Astrocyte of the spinal cord (primary cell): Measurements from ENCODE around the gene NUFIP2.
"Not testable (repeated sequence)": the region's sequence is repeated elsewhere in the genome, so short reads cannot be mapped to it uniquely, and the experiment has no call there.

Experiments
- DNase-seq: peaks from one replicate; pipeline ENCODE4 v3.0.0; 2011; ENCODE audit warnings: low read depth, low spot score
- H3K4me3 ChIP-seq: 2 replicates; pipeline ENCODE4 v1.5.1; 2011; ENCODE audit warnings: low read depth, mild to moderate bottlenecking, low read length, moderate library complexity
- in situ Hi-C: cut with HindIII; loops from 2 replicates; pipeline ENCODE4 v1.10.0; 2017; ENCODE audit warnings: low sequenced_read_pairs
- TF ChIP-seq, protein P1 (sequence below): IDR thresholded peaks from 2 replicates; pipeline ENCODE4 v1.5.1; 2012; ENCODE audit warnings: low read depth, mild to moderate bottlenecking, low read length, inconsistent platforms

The NUFIP2 gene

DNA sequence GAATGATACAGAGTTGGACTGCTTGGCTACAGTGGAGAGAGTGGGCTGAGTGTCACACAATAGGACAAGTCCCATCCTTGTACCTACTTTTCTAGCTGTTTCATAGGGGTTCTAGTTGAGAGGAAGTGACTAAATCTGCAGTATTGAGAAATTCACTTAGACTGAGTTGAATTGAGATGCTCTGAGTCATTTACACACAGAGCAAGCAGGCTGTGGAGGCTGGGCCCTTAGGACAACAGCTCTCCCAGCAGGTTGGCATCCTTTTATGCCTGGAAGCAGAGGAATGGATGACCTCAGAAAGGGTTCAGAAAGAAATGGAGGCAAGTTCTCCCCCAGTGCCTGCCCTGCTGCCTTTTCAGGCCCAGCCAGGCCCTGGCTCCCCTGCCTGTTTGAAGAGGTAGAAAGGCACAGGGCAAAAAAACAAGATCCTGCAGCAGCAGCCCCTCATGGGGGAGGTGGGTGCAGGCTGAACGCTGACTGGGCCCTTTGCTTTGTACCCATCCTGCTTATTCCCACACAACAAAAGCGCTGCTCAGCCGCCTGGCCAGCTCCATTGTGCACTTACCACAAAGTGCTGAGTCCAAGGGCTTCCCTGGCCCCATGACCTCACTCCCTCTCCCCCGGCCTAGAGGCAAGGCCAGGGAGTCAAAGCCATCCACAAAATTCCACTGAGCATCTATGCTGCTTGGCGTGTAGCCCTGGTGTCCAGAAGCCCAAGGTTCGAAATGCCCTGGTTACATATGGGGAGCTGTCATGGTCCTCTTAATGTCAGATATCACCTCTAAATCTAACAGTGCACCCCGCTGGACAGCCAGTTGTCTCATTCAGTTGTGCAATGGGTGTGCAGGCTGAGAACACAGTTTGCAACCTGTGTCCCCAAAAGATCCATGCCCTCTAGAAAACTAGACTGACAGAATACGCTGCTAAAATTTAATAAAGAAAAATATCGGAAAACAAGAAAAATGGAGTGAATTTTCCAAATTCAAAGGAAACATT is 52.7 kb downstream of the NUFIP2 start:
- TF ChIP-seq, protein P1, sequence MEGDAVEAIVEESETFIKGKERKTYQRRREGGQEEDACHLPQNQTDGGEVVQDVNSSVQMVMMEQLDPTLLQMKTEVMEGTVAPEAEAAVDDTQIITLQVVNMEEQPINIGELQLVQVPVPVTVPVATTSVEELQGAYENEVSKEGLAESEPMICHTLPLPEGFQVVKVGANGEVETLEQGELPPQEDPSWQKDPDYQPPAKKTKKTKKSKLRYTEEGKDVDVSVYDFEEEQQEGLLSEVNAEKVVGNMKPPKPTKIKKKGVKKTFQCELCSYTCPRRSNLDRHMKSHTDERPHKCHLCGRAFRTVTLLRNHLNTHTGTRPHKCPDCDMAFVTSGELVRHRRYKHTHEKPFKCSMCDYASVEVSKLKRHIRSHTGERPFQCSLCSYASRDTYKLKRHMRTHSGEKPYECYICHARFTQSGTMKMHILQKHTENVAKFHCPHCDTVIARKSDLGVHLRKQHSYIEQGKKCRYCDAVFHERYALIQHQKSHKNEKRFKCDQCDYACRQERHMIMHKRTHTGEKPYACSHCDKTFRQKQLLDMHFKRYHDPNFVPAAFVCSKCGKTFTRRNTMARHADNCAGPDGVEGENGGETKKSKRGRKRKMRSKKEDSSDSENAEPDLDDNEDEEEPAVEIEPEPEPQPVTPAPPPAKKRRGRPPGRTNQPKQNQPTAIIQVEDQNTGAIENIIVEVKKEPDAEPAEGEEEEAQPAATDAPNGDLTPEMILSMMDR: peak; percentile 2
- in situ Hi-C loops: no loop called here
- no peak overlapping the region for H3K4me3 ChIP-seq
- peak; percentile 97 for DNase-seq

DNA sequence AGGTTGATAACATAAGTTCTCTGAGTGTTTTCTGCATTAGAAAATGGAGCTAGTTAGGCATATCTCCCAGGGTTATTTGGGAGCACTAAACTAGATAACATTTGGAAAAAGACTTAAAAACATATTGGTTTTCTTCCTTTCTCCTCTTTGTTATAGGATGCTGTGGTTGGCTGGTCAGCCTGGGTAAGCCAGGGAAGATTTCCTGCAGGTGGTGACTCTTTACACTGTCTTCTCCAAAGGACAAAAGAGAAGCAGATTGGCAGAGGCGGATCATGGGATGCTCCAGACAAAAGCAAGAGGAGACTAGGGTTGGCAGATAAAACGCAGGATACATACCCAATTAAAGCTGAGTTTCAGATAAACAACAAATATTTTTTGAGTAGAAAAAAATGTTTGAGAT is 53.5 kb downstream of the NUFIP2 start:
- no peak for DNase-seq
- TF ChIP-seq, protein P1: no peak
- in situ Hi-C loops: no loop called here
- no peak overlapping the region for H3K4me3 ChIP-seq

DNA sequence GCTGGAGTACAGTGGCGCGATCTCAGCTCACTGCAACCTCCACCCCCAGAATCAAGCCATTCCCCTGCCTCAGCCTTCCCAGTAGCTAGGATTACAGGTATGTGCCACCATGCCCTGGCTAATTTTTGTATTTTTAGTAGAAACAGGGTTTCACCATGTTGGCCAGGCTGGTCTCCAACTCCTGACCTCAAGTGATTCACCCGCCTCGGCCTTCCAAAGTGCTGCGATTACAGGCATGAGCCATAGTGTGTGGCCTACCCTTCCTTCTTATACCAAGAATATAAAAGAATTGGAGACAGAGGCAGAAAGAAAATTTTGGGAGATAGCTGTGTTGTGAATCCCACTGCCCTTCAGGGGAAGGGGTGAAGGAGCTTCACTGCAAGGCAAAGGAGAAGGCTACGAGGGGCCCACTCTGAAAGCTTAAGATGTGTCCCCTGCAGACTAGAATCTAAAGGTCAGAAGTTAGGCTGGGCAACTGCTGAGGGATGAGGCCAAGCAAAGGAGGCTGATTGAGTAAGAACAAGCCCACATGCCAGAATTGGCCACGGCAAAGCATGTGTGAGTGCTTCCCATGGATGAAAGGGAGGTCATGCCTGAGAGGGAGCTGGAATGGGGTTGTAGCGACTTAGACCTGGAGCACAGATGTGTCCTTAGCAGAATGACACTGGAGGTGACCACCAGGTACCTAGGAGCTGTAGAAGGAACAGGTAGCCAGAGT is 55.7 kb downstream of the NUFIP2 start:
- in situ Hi-C loops: no loop called here
- H3K4me3 ChIP-seq: no peak overlapping the region
- DNase-seq: peak; percentile 56
- TF ChIP-seq, protein P1: no peak

DNA sequence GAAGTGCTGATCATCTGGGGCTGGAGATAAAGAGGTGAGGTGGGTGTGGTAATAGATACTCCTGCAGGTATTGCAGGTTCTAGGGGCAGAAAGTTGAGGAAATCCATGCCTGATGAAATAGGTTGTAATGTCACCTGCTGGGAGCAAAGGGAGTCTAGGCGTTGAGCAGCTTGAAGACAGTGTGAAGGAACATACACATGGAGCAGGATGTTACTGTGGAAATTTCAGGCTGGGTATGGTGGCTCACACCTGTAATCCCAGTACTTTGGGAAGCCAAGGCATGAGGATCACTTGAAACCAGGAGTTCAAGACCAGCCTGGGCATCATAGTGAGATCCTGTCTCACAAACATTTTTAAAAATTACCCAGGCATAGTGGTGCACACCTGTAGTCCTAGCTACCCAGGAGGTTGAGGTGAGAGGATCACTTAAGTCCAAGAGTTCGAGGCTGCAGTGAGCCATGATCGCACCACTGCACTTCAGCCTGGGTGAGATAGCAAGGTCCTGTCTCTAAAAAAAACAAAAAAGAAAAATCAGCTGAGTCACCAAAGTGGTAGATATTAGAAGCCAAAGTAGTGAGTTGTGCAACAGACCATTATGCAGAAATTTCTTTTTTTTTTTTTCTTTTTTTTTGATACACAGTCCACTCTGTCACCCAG is 56.3 kb downstream of the NUFIP2 start:
- in situ Hi-C loops: no loop called here
- peak; percentile 76 for DNase-seq

DNA sequence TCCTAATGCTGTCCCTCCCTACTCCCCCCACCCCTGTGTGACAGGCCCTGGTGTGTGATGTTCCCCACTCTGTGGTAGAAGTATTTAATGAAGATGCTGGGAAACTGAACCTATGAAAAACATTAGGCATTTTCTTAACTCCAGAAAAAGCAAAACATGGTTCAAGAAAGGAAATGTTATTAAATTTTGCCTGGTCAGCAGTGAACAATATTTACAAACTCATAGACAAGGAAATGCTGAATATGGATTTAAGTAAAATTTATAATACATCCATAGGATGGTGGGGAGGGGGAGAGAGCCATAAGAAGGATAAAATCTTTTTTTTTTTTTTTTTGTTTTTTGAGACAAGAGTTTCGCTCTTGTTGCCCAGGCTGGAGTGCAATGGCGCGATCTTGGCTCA is 58.0 kb downstream of the NUFIP2 start:
- DNase-seq: no peak
- TF ChIP-seq, protein P1: no peak
- H3K4me3 ChIP-seq: no peak overlapping the region
- in situ Hi-C loops: no loop called here

More for the DNA sequence above, 56.3 kb downstream of the NUFIP2 start:
- H3K4me3 ChIP-seq: no peak overlapping the region
- TF ChIP-seq, protein P1: no peak

DNA sequence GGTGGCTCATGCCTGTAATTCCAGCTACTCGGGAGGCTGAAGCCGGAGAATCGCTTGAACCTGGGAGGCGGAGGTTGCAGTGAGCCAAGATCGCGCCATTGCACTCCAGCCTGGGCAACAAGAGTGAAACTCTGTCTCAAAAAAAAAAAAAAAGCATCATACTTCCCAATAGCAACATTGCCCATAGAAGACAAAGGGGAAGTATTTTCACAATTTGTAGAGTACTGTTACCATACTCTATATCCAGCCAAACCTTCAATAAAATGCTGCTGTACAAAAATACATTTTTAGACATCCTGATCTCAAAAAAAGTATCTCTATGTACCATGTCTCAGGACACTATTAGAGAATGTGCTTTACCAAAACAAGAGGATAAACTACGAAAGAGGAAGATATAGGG is 59.0 kb downstream of the NUFIP2 start:
- in situ Hi-C loops, DNase-seq, H3K4me3 ChIP-seq: not testable (repeated sequence)
